WTC11 (cell line): ENCODE data around the gene CEP152. TPM values are rescaled to one million over a fixed set of nuclear protein-coding genes. Genes with fewer than 3 reads are reported as not detected.
"Not testable (repeated sequence)": the region's sequence is repeated elsewhere in the genome, so short reads cannot be mapped to it uniquely, and the experiment has no call there.

Experiments used
- ATAC-seq: fragments of 200-7000 bp; cut with Tn5 transposase; 2 replicates; pipeline ENCODE4 v1.10.0; 2021; ENCODE audit warnings: mild to moderate bottlenecking, moderate library complexity
- CTCF ChIA-PET: fragments of 300-600 bp; sonication (Branson Sonifier 250); formaldehyde crosslinking; loops from one replicate; lab custom pipeline; 2021; ENCODE audit warnings: antibody characterized with exemption; lab: Charles Lee
- POLR2A ChIA-PET: fragments of 350-600 bp; sonication (Branson Sonifier 250); formaldehyde crosslinking; loops from one replicate; lab custom pipeline; 2021; ENCODE audit warnings: antibody characterized with exemption; lab: Charles Lee
- DNase-seq: peaks from one replicate; pipeline ENCODE4 v3.0.0; 2021; ENCODE audit warnings: low spot score
- H3K27ac Mint-ChIP-seq: 2 replicates; pipeline ENCODE4 v1.8.0; 2021; ENCODE audit warnings: mixed read lengths
- H3K27me3 Mint-ChIP-seq: 2 replicates; pipeline ENCODE4 v1.8.0; 2021; ENCODE audit warnings: low read depth, mild to moderate bottlenecking, moderate library complexity, mixed read lengths
- H3K36me3 Mint-ChIP-seq: 2 replicates; pipeline ENCODE4 v1.8.0; 2021; ENCODE audit warnings: mixed read lengths
- H3K4me1 Mint-ChIP-seq: 2 replicates; pipeline ENCODE4 v1.8.0; 2022; ENCODE audit warnings: mixed read lengths
- H3K4me3 Mint-ChIP-seq: 2 replicates; pipeline ENCODE4 v1.8.0; 2021; ENCODE audit warnings: mild to moderate bottlenecking, moderate library complexity, mixed read lengths
- H3K9me3 Mint-ChIP-seq: 2 replicates; pipeline ENCODE4 v1.8.0; 2021; ENCODE audit warnings: mixed read lengths
- ATF1 ChIP-seq: sonication (generic); formaldehyde crosslinking; IDR thresholded peaks from 2 replicates; pipeline ENCODE4 v1.8.1; 2023; ENCODE audit warnings: mild to moderate bottlenecking, moderate library complexity, missing genetic modification reagents
- CBFB ChIP-seq: sonication (generic); formaldehyde crosslinking; IDR thresholded peaks from 2 replicates; pipeline ENCODE4 v1.8.1; 2022; ENCODE audit warnings: mild to moderate bottlenecking, low read depth, missing genetic modification reagents
- CREB1 ChIP-seq: sonication (generic); formaldehyde crosslinking; IDR thresholded peaks from 2 replicates; pipeline ENCODE4 v1.8.0; 2023; ENCODE audit warnings: mild to moderate bottlenecking, missing genetic modification reagents
- E2F4 ChIP-seq: sonication (generic); formaldehyde crosslinking; IDR thresholded peaks from 2 replicates; pipeline ENCODE4 v1.8.1; 2022; ENCODE audit warnings: low read depth, mild to moderate bottlenecking, moderate library complexity, missing genetic modification reagents, borderline replicate concordance
- FOXK1 ChIP-seq: sonication (generic); formaldehyde crosslinking; IDR thresholded peaks from 2 replicates; pipeline ENCODE4 v1.8.0; 2022; ENCODE audit warnings: mild to moderate bottlenecking, moderate library complexity, missing genetic modification reagents
- GABPB1 ChIP-seq: sonication (generic); formaldehyde crosslinking; IDR thresholded peaks from 2 replicates; pipeline ENCODE4 v1.8.1; 2023; ENCODE audit warnings: mild to moderate bottlenecking, missing genetic modification reagents
- MYBL2 ChIP-seq: sonication (generic); formaldehyde crosslinking; IDR thresholded peaks from 2 replicates; pipeline ENCODE4 v1.8.1; 2023; ENCODE audit warnings: mild to moderate bottlenecking, moderate library complexity, missing genetic modification reagents
- NR1H2 ChIP-seq: sonication (generic); formaldehyde crosslinking; IDR thresholded peaks from 2 replicates; pipeline ENCODE4 v1.9.0; 2021; ENCODE audit warnings: mild to moderate bottlenecking, moderate library complexity, missing genetic modification reagents
- TCF7 ChIP-seq: sonication (generic); formaldehyde crosslinking; IDR thresholded peaks from 2 replicates; pipeline ENCODE4 v1.8.0; 2022; ENCODE audit warnings: mild to moderate bottlenecking, low read depth, missing genetic modification reagents, moderate library complexity
- TEAD4 ChIP-seq: sonication (generic); formaldehyde crosslinking; IDR thresholded peaks from 2 replicates; pipeline ENCODE4 v1.8.0; 2022; ENCODE audit warnings: mild to moderate bottlenecking, missing genetic modification reagents
- ZNF396 ChIP-seq: fragments of 250-450 bp; sonication (Bioruptor Pico); IDR thresholded peaks from 2 replicates; pipeline ENCODE4 v1.8.0; 2021; ENCODE audit warnings: mild to moderate bottlenecking, moderate library complexity, borderline replicate concordance
- total RNA-seq: library from RNA; stranded (reverse); gene quantifications from 3 replicates; pipeline ENCODE4 v1.2.3, GENCODE V29; 2021
- TF ChIP-seq, protein P1 (sequence below): sonication (generic); formaldehyde crosslinking; IDR thresholded peaks from 2 replicates; pipeline ENCODE4 v1.8.0; 2023; ENCODE audit warnings: missing genetic modification reagents, mild to moderate bottlenecking, borderline replicate concordance
- TF ChIP-seq, protein P2 (sequence below): sonication (generic); formaldehyde crosslinking; IDR thresholded peaks from 2 replicates; pipeline ENCODE4 v1.8.0; 2022; ENCODE audit warnings: mild to moderate bottlenecking, missing genetic modification reagents
- TF ChIP-seq, protein P3 (sequence below): sonication (generic); formaldehyde crosslinking; IDR thresholded peaks from 2 replicates; pipeline ENCODE4 v1.8.1; 2023; ENCODE audit warnings: mild to moderate bottlenecking, missing genetic modification reagents, moderate library complexity
- TF ChIP-seq, protein P4 (sequence below): sonication (generic); formaldehyde crosslinking; IDR thresholded peaks from 2 replicates; pipeline ENCODE4 v1.8.1; 2023; ENCODE audit warnings: mild to moderate bottlenecking, missing genetic modification reagents
- TF ChIP-seq, protein P5 (sequence below): sonication (generic); formaldehyde crosslinking; IDR thresholded peaks from 2 replicates; pipeline ENCODE4 v1.8.0; 2023; ENCODE audit warnings: missing genetic modification reagents
- TF ChIP-seq, protein P6 (sequence below): fragments of 250-450 bp; sonication (Bioruptor Pico); IDR thresholded peaks from 2 replicates; pipeline ENCODE4 v1.9.0; 2021; ENCODE audit warnings: mild to moderate bottlenecking

The CEP152 gene
- total RNA-seq, 1 experiment from 2014 or later, result 16.7 TPM

DNA sequence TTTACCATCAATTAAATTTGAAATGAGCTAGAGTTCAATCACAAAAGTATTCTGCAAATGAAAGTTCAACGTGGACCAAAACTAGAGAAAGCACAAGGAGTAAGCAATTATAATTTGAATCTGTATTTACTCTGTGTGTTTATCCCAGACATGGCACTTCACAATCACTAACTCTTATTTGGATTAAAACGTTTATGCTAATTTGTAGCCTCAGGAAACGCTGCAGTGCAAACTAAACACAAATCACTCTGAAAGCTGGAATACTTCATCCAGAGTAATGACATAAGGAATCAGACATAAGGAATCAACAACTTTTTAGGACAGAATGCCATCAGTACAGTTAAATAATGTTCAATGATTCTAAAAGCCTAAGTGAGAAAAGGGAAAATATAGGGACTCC, 18.5 kb downstream of the CEP152 start:
- no peak for DNase-seq
- CTCF ChIA-PET, result no interaction called here
- POLR2A ChIA-PET, result no interaction called here
- H3K4me3 Mint-ChIP-seq, result no peak overlapping the region
- no peak for ATAC-seq
- no peak overlapping the region for H3K27ac Mint-ChIP-seq
- TF ChIP-seq, protein P1, sequence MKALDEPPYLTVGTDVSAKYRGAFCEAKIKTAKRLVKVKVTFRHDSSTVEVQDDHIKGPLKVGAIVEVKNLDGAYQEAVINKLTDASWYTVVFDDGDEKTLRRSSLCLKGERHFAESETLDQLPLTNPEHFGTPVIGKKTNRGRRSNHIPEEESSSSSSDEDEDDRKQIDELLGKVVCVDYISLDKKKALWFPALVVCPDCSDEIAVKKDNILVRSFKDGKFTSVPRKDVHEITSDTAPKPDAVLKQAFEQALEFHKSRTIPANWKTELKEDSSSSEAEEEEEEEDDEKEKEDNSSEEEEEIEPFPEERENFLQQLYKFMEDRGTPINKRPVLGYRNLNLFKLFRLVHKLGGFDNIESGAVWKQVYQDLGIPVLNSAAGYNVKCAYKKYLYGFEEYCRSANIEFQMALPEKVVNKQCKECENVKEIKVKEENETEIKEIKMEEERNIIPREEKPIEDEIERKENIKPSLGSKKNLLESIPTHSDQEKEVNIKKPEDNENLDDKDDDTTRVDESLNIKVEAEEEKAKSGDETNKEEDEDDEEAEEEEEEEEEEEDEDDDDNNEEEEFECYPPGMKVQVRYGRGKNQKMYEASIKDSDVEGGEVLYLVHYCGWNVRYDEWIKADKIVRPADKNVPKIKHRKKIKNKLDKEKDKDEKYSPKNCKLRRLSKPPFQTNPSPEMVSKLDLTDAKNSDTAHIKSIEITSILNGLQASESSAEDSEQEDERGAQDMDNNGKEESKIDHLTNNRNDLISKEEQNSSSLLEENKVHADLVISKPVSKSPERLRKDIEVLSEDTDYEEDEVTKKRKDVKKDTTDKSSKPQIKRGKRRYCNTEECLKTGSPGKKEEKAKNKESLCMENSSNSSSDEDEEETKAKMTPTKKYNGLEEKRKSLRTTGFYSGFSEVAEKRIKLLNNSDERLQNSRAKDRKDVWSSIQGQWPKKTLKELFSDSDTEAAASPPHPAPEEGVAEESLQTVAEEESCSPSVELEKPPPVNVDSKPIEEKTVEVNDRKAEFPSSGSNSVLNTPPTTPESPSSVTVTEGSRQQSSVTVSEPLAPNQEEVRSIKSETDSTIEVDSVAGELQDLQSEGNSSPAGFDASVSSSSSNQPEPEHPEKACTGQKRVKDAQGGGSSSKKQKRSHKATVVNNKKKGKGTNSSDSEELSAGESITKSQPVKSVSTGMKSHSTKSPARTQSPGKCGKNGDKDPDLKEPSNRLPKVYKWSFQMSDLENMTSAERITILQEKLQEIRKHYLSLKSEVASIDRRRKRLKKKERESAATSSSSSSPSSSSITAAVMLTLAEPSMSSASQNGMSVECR (CRISPR knock-in tag), result no peak
- TF ChIP-seq, protein P2, sequence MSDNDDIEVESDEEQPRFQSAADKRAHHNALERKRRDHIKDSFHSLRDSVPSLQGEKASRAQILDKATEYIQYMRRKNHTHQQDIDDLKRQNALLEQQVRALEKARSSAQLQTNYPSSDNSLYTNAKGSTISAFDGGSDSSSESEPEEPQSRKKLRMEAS (CRISPR knock-in tag), result no peak
- TF ChIP-seq MYBL2 (CRISPR knock-in tag), result no peak
- no peak for TF ChIP-seq ATF1 (CRISPR knock-in tag)
- TF ChIP-seq CREB1 (CRISPR knock-in tag), result no peak
- no peak for TF ChIP-seq E2F4
- H3K36me3 Mint-ChIP-seq, result peaks cover 46% of the 10 kb centered on the region
- 0 out of 2 replicates have a peak, but pooled peaks cover 4% of the 10 kb centered on the region for H3K4me1 Mint-ChIP-seq
- H3K9me3 Mint-ChIP-seq, result no peaks in the 10 kb centered on the region
- no peaks in the 10 kb centered on the region for H3K27me3 Mint-ChIP-seq

GRCh38 chr15:48790466-48791115, 20.3 kb downstream of the CEP152 start:
- not testable (repeated sequence) for ATAC-seq, H3K4me1 Mint-ChIP-seq, H3K9me3 Mint-ChIP-seq, H3K27ac Mint-ChIP-seq, DNase-seq, H3K4me3 Mint-ChIP-seq, H3K27me3 Mint-ChIP-seq
- POLR2A ChIA-PET, result interaction anchor here (1.1 kb wide), 1 partner anchor 20 kb away, joined by 5 read pairs; the partner anchor contains the start of gene CEP152
- CTCF ChIA-PET, result interaction anchor here (0.9 kb wide), 2 partner anchors 10 to 17 kb away, joined by 3 read pairs; no protein-coding TSS in a partner anchor
- H3K36me3 Mint-ChIP-seq, result peaks cover 36% of the 10 kb centered on the region

- CTCF ChIA-PET, result interaction anchor here (0.7 to 0.8 kb wide), 2 partner anchors 25 to 190 kb away, joined by 3 read pairs; partner anchors contain the start of gene CEP152
- H3K36me3 Mint-ChIP-seq, result peaks cover 38% of the 10 kb centered on the region
Observed at GRCh38 chr15:48785712-48786111, 25.2 kb downstream of the CEP152 start.

DNA sequence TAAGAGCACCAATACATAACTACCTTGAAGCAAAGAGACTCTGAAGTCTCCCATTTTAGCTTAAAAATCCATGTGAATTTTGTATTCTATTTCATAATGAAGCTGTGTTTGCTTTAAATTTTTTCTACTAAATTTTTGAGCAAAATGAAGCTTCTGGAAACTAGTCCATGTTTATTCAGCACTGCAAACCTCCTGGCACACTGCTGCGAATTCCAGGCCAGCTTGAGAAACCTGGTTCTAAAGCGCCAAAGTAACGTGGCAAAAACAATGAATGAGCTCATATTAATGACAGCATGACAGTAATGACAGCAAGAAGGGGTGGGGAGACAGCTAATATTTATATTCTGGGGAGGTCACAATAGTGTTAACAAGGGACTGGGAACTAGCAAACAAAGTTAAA, 25.7 kb downstream of the CEP152 start:
- ATAC-seq (no peak), DNase-seq (no peak)
- Mint-ChIP-seq H3K27me3 (no peaks in the 10 kb centered on the region), H3K4me1 (no peaks in the 10 kb centered on the region), H3K4me3 (no peak overlapping the region), H3K36me3 (peaks cover 37% of the 10 kb centered on the region), H3K9me3 (no peaks in the 10 kb centered on the region), H3K27ac (no peak overlapping the region)
- ChIA-PET POLR2A (no interaction called here), CTCF (interaction anchor here (0.7 to 0.8 kb wide), 2 partner anchors 26 to 190 kb away, joined by 3 read pairs; partner anchors contain the start of gene CEP152)
- TF ChIP-seq FOXK1 (no peak), NR1H2 (CRISPR knock-in tag) (no peak), ZNF396 (CRISPR knock-in tag) (no peak), TCF7 (CRISPR knock-in tag) (no peak), TEAD4 (CRISPR knock-in tag) (no peak), GABPB1 (no peak), CBFB (no peak)
- TF ChIP-seq, protein P3, sequence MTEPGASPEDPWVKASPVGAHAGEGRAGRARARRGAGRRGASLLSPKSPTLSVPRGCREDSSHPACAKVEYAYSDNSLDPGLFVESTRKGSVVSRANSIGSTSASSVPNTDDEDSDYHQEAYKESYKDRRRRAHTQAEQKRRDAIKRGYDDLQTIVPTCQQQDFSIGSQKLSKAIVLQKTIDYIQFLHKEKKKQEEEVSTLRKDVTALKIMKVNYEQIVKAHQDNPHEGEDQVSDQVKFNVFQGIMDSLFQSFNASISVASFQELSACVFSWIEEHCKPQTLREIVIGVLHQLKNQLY (CRISPR knock-in tag), result no peak
- TF ChIP-seq, protein P4, sequence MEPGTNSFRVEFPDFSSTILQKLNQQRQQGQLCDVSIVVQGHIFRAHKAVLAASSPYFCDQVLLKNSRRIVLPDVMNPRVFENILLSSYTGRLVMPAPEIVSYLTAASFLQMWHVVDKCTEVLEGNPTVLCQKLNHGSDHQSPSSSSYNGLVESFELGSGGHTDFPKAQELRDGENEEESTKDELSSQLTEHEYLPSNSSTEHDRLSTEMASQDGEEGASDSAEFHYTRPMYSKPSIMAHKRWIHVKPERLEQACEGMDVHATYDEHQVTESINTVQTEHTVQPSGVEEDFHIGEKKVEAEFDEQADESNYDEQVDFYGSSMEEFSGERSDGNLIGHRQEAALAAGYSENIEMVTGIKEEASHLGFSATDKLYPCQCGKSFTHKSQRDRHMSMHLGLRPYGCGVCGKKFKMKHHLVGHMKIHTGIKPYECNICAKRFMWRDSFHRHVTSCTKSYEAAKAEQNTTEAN (CRISPR knock-in tag), result no peak
- TF ChIP-seq, protein P5, sequence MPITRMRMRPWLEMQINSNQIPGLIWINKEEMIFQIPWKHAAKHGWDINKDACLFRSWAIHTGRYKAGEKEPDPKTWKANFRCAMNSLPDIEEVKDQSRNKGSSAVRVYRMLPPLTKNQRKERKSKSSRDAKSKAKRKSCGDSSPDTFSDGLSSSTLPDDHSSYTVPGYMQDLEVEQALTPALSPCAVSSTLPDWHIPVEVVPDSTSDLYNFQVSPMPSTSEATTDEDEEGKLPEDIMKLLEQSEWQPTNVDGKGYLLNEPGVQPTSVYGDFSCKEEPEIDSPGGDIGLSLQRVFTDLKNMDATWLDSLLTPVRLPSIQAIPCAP, result no peak

More at GRCh38 chr15:48785712-48786111, 25.2 kb downstream of the CEP152 start:
- Mint-ChIP-seq H3K27me3 (no peaks in the 10 kb centered on the region), H3K27ac (no peak overlapping the region), H3K4me3 (no peak overlapping the region), H3K4me1 (no peaks in the 10 kb centered on the region), H3K9me3 (no peaks in the 10 kb centered on the region)
- ATAC-seq (no peak), DNase-seq (no peak)
- POLR2A ChIA-PET, result interaction anchor here (0.7 kb wide), 1 partner anchor 8 kb away, joined by 3 read pairs; no protein-coding TSS in a partner anchor
- TF ChIP-seq, protein P6, sequence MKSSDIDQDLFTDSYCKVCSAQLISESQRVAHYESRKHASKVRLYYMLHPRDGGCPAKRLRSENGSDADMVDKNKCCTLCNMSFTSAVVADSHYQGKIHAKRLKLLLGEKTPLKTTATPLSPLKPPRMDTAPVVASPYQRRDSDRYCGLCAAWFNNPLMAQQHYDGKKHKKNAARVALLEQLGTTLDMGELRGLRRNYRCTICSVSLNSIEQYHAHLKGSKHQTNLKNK (CRISPR knock-in tag), result no peak
